NCI-H82 treated with DMSO at 0.1 percent for 48 hours (cell line): Measurements from ENCODE around the gene IKZF2.
"Not testable (repeated sequence)": the region's sequence is repeated elsewhere in the genome, so short reads cannot be mapped to it uniquely, and the experiment has no call there.

Source experiments
- DNase-seq: peaks from one replicate; lab custom pipeline; 2025; ENCODE audit not compliant: unreplicated experiment; lab: John Stamatoyannopoulos, UW

IKZF2 gene

DNA sequence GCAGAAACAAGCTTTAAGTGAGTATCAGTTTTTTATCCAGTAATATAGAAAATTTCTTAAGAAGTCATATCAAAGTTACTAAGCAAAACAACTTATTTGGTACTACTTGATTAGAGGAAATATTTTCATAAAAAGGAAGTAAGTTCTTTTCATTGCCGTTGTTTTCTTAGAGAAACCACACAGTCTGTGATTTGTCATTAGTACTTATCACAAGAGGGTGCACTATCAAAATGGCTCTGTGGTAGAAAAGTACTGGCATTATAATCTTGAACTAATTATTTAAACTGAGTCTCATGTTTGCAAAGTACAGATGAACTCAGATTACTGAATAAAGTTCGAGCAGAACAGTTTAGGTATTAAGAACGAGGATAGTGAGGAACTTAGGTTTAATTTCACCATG, 93.4 kb downstream of the IKZF2 start:
- no peak for DNase-seq

DNA sequence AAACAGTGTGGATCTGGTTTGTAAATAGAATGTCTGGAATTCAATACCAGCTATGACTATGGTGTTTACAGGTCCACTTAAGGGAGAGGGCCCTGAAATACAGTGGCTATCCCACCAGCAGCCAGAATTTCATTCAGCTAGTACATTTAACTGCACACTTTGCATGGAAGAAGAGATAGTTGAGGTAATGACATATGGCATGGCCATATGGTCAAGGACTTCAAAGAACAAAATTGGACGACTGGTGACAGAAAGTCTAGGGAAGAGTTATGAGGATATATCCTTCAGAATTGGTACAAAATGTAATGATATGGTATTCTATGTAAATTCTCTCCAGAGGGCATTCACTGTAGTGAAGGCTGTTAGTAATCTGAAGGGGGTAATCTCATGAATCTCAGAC, 105.0 kb downstream of the IKZF2 start:
- no peak for DNase-seq

DNA sequence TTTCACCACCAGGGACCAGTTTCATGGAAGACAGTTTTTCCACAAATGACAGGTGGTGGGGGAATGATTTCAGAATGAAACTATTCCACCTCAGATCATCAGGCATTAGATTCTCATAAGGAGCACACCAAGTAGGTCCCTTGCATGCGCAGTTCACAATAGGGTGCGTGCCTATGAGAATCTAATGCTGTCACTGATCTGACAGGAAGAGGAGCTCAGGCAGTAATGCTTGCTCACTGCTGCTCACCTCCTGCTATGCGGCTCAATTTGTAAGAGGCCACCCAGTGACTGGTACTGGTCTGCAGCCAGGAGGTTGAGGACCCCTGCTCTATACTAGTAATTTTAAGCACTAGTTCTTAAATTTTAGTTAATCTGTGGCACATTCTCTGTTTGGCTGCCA, 107.8 kb downstream of the IKZF2 start:
- DNase-seq = no peak

DNA sequence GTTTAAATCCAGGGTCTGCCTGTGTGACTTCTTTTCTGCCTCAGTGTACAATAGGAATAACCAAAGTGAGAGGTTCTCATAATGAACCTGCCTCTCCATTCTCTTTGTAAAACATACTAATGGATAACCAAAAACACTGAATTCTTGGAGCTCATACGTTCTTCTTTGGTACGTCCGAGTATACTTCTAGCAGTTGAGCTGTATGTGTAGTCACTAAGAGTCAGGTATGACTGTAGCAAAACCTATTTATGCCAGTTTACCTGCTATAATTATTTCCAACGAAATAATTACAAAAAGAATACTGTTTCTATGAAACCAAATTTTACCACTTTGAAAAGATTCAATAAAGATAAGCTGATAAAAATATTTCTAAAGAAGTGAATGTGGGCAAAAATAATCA, 109.2 kb downstream of the IKZF2 start:
- DNase-seq = no peak

DNA sequence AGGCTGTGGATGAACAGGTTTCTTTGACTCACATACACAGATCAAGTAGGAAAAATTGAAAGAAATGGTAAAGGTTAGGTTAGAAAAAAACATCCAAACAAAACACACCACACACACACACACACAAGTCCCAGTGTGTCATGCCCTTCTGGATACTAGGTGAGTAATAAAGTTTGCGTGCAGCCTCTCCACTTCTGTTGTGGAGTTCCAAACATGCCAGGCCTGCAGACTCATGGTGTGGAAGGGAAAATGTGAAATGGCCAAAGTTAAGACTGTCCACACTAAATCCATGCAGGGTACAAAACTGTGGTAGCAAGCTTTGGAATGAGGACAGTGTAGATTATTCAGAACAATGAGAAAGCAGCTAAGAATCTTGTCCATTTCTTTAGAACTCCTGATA, 114.6 kb downstream of the IKZF2 start:
- DNase-seq = no peak

DNA sequence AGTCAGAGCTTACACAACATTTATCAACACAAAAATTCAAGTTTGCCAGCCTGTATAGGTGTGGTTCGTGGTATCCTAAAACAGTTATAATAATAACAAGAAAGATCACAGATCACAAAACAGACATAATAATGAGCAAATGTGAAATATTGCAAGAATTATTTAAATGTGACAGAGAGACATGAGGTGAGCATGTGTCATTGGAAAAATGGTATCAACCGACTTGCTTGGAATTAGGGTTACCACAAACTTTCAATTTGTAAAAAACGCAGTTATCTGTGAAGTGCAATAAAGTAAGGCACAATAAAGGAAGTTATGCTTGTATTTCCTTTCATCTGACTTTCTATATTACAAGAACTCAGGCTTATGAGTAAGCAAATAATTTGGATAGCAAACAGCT, 116.8 kb downstream of the IKZF2 start:
- no peak for DNase-seq

DNA sequence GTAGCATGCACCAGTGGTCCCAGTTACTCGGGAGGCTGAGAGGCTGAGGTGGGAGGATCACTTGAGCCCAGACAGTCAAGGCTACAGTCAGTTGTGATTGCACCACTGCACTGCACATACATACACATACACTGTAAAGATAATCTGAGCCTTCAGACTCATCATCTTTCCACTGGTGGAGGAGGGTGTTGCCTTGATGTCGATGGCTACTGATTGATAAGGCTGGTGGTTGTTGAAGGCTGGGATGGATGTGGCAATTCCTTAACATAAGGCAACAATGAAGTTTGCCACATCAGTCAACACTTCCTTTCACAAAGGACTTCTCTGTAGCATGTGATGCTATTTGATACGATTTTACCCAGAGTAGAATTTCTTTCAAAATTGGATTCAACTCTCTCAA, 118.8 kb downstream of the IKZF2 start:
- no peak for DNase-seq

DNA sequence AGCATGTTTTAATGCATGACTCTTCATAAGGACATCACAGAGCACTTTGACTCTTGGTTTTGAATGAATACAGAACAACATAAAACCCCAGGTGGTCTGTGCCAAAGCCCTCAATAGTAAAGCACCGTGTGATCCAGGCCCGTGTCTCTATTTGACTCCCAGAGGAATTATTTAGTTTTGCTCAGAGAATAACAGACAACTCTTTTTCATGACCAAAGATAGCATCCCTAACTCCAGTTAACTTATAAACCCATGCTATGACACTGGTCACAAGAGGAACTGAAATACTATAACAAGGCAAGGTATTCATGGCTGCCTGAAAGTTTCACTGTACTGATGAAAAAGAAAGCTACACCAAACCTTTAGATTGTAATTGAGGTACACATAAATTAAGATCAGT, 128.4 kb downstream of the IKZF2 start:
- DNase-seq = no peak

DNA sequence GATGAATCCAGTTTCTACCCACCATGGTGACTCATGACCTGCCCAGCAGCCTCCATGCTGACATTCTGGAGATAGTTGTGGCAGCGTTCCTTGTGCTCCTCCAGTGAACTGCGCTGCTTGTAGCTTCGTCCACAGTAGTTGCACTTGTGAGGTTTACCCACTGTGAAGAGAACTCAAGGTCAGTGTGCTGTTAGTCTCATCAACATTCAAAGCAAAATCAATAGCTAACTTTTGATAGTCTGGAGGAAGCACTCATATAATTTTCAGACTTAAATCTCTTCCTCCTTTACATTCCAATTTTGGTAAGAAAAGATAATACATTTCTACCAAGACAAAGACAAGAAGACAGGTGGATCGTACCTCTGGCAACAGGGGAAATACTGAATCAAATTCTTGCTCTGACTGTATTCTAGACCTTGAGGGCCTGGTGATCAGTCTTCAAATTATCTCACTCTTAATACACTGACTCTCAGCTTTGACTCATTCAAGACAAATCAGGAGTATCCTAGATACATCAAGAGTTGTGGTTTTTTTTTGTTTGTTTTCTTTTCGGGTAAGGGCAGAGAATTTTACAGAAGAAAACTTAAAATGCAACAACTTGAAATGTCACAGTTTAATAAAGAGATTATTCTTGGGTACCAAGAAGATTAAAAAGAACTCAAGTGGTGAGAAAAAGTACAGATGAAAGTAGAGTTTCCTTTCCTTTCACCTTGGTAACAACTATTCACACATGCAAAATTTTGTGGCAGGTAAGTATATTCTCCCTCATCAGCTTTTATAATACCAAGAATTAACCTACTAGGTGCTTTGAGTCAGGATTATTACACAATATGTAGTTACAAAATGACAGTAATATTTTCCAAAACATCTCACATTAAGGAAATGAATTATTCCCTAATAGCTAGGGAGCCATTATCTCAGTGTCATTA, 129.2 kb downstream of the IKZF2 start:
- DNase-seq = no peak

DNA sequence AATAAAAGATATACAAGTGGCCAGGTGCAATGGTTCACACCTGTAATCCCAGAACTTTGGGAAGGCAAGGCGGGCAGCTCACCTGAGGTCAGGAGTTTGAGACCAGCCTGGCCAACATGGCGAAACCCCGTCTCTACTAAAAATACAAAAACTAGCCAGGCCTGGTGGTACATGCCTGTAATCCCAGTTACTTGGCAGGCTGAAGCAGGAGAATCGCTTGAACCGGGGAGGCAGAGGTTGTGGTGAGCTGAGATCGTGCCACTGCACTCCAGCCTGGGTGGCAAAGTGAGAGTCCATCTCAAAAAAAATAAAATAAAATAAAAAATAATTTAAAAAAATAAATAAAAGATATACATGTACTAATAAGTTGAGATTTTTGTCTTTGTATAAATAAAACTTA, 130.5 kb downstream of the IKZF2 start:
- not testable (repeated sequence) for DNase-seq

DNA sequence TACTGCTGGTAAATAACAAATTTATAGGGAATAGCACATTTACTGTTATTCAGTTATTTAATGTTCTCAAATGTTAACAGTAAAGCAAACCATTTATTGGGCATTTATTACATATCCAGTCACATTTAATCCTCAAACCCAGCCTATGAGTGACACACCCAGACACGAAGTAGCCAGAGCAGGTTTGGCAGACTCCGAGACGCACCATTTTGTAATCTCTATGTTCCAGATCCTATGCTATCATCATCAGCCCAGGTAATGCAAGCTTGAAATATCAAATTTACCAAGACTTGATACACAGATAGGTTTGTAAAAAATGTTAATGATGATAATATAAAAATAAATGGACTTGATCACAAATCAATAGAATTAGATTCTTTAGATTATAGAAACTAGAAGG, 131.1 kb downstream of the IKZF2 start:
- no peak for DNase-seq

DNA sequence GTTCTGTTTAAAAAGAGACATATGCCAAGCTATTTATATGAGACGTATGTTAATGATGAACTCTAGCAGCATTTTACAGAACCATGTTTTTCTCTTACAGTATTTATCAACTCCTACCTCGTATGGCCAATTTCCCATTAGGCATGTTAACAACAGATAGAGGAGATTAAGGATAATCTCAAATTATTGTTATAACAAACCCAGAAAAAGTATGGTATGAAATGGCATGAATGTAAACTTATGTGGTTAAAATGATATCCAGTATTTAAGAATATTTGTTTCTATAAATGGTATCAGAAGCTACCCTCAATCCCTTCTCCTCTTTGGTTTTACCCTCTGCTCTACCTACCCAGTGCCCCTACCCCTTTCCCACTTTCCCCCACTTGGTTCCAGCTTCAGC, 132.0 kb downstream of the IKZF2 start:
- no peak for DNase-seq

DNA sequence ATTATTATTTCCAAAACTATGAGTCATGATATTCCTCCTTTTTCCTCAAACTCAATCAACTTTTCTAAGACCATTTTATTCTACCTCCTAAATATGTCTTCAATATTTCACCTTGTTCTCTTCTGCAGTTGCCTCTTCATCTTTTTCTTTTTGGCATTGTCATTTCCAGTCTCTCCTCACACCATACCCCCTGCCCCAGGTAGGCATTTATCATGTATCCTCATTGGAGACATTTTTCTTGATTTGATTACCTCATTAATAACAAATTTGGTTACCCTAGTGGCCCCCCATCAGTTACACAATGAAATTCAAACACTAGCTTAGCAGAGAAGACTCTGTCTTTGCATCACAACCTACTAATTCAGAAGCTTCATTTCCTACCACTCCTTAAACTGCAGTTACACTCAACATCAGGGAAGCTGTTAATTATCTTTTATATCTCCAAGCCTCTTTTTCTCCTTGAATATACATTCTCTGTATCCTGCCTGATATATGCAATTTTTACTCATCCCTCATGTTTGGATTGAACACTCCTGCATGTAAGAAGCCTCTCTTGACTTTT, 133.0 kb downstream of the IKZF2 start:
- DNase-seq = no peak

DNA sequence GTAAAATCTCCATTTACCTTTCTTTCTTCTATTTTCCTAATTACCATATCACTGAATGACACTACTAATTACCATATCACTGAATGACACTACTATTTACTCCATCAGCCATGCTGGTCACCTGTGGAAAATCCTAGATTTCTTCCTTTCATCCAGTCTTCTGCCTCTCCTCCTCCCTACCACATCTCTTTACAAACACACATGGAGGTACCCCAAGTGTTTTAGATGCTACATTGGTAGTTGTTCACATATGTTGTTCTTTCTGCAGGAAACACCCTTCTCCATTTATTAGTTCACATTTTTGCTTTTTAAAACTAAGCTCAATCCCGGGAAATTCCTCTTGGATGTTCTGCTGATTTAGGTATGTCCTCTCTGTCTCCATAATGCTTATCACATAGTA, 134.0 kb downstream of the IKZF2 start:
- no peak for DNase-seq

DNA sequence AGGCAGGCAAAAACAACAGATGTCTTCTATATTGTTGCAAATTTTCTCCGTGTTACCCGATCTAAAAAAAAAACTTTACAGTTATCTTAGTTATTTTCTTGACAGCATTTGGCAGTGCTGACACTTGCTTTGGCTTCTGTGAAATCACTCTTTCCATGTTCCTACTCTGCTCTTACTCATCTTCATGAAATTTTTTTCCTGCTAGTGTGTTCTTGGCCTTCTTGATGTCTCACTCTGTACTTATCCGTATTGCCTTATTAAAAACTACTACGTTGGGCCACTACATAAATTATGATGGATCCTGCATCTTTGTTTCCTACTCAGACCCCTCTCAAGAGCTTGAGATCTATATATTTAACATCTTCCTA, 134.4 kb downstream of the IKZF2 start:
- no peak for DNase-seq

DNA sequence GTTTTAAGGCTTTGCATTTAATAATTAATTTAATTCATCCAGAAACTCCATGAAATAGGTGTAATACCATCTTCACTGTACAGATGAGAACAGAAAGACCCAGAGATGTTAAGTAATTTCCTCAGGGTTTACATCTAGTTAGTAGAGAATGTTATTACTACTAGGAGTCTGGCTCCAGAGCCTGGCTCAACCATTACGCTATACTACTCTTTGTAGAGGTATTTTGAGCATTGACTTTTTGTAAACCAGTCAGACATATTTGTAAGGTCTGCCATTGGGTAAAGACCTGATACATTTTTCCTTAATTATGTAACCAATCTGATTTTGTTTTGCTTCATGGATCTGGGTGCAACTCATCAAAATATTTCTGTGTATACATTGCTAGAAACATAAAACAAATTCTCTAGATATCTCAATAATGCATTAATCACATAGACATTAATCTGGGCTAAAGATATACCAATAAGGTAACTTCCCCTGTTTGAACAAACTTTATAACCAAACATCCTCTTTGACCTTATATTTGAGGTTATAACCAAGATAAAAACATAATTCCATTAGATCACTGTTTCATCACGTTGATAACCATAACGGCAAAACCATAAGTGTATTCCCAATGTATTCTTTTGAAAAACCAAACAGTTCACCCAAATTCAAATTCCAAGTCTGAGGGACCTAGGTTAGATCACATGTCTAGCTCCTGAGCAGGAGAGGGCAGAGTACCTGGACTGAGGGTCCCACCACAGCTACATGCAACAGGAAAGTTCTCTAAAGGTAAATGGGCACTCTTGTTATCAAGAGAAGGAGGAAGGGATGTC, 135.0 kb downstream of the IKZF2 start:
- no peak for DNase-seq

DNA sequence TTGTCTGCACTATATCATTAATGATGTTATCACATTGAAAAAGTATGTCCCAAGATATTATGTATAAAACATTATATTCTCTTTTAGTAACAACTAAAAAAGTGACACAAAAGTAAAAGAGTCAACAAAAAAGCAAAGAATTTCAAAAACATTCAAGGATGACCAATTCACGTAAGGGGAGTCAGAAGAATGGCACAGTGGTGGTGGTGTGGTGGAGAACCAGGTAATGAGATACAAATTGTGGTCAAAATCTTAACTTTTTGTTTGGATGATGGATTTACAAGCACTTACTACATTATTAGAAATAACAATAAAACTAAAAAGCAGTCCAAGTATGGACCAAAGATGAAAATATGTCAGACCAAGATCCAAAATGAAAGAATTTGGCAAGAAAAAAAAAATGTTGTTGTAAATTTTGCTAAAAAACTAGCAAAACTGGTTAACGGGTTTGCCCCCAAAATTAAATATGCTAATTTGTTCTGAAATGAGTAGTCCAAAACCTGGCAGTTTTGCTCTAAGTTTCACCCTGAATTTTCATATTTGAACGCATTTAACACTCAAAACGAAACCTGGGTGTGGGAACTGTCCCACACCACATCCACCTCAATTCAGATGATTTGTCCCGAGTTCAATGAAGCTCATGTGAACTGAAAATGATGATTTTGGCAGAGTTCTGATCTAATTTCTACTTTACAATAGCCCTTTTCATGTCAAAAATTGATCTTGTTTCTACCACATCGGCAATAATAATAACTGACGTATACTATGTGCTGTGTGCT, 135.8 kb downstream of the IKZF2 start:
- no peak for DNase-seq

DNA sequence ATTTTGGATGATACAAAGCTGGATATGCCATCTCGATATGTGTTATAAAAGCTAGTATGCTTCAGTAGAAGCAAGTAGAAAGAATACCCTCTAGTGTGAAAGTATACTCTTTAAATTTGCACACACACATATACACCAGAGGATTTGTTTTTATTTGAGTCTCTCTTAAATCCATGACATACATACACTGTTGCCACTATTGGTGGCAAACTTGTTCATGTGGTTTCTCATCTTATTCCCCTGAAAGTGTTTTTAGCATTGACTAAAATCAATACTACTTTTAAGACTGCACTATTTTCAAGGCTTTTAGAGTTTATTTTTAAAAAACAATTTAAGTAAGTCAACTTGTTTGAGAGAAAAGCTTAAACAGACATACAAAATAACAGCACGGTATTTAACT, 137.4 kb downstream of the IKZF2 start:
- no peak for DNase-seq

DNA sequence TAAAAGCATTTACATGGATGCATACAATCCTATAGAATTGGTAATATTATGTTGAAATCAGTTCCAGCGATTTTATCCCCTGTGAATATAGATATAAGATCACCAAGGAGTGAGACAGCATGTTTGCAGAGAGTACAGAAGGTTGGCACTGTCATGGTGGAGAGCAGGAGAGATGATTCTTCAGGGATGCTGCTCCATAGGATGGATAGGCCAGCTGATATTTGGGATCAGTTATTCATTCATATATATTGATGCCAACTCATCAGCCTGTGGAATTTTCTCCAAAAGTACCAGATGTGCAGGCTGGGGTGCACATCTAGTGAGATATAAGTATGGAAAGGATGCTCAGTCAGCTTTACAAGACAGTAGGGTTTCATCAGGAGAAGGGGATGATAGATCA, 139.9 kb downstream of the IKZF2 start:
- no peak for DNase-seq

DNA sequence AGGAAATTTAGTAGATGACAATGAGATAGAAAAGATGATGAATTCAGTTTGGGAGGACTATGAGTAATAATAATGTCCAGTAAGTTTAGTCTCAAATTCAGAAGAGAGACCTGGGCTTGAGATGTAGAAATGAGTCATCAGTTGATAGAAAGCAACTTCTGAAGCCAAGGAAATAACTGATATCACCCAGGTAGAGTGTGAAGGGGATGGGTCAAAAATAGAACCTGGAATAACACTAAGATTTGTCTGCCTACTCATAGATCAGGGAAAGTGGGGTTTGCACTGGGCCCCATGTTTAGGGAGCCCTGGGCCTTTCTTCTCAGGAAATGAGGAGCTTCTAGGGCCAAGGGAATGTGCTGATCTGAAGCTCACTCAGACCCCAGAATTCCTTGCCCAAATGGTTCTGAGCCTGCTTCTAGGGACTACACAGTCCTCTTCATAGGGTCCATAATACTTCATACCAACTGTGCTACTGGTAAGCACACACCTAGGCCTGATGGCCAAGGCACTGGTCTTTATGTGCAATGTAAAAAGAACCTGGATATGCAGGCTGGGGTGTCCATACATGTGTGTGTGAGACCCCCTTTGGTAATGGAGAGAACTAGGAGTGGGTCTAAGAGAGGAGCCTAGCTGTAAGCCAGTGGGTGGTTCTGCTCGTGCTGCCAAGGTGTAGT, 141.2 kb downstream of the IKZF2 start:
- no peak for DNase-seq
